Stimulated activated naive CD8-positive, alpha-beta T cell treated with anti-CD3 and anti-CD28 coated beads, Interleukin-15, Interleukin-2, amounts not matched to agents 100 ng/mL and 50 ng/mL, for 24 hours (primary cell): Measurements from ENCODE around the gene IZUMO3.

Source experiments
- H3K27ac Mint-ChIP-seq: one replicate; pipeline ENCODE4 v1.8.0; 2021; ENCODE audit warnings: mild to moderate bottlenecking, mixed read lengths
- H3K27me3 Mint-ChIP-seq: one replicate; pipeline ENCODE4 v1.8.0; 2021; ENCODE audit warnings: mixed read lengths
- H3K36me3 Mint-ChIP-seq: one replicate; pipeline ENCODE4 v1.8.0; 2021; ENCODE audit warnings: low read depth, mixed read lengths
- H3K4me1 Mint-ChIP-seq: one replicate; pipeline ENCODE4 v1.8.0; 2021; ENCODE audit warnings: low read depth, mixed read lengths
- H3K4me3 Mint-ChIP-seq: one replicate; pipeline ENCODE4 v1.8.0; 2021; ENCODE audit warnings: mild to moderate bottlenecking, mixed read lengths
- H3K9me3 Mint-ChIP-seq: one replicate; pipeline ENCODE4 v1.8.0; 2021; ENCODE audit warnings: mixed read lengths

Gene IZUMO3

DNA sequence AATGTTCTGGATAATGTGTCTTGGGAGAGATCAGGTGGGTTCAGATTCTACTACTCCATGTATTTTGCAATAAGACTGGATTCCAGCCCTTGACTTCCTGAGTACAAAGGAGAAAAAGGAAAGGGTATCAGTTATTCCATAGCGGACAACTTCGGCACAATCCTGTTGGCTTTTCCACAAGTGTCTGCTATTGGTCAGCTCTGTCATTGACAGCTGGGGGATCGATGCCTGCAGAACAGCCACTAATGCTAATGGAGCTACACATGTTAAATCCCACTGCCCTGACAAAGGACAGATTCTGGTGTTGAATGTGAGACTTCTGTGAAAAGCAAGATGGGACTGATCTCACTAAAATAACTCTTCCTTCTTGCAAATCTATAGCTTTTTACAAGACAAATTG, 41.2 kb downstream of the IZUMO3 start:
- H3K4me1 Mint-ChIP-seq, result no peaks in the 10 kb centered on the region
- no peak overlapping the region for H3K27ac Mint-ChIP-seq
- no peaks in the 10 kb centered on the region for H3K27me3 Mint-ChIP-seq
- no peaks in the 10 kb centered on the region for H3K36me3 Mint-ChIP-seq
- peaks cover 18% of the 10 kb centered on the region for H3K9me3 Mint-ChIP-seq
- no peak overlapping the region for H3K4me3 Mint-ChIP-seq

- H3K27me3 Mint-ChIP-seq, result no peaks in the 10 kb centered on the region
- H3K27ac Mint-ChIP-seq, result no peak overlapping the region
- H3K4me1 Mint-ChIP-seq, result no peaks in the 10 kb centered on the region
- no peaks in the 10 kb centered on the region for H3K36me3 Mint-ChIP-seq
- no peak overlapping the region for H3K4me3 Mint-ChIP-seq
- H3K9me3 Mint-ChIP-seq, result peaks cover 13% of the 10 kb centered on the region
Measured at GRCh38 chr9:24502206-24502937, 43.3 kb downstream of the IZUMO3 start.

GRCh38 chr9:24500761-24501160, 44.9 kb downstream of the IZUMO3 start:
- Mint-ChIP-seq H3K27ac (no peak overlapping the region), H3K9me3 (peaks cover 13% of the 10 kb centered on the region), H3K27me3 (no peaks in the 10 kb centered on the region), H3K4me3 (no peak overlapping the region), H3K4me1 (no peaks in the 10 kb centered on the region), H3K36me3 (no peaks in the 10 kb centered on the region)

DNA sequence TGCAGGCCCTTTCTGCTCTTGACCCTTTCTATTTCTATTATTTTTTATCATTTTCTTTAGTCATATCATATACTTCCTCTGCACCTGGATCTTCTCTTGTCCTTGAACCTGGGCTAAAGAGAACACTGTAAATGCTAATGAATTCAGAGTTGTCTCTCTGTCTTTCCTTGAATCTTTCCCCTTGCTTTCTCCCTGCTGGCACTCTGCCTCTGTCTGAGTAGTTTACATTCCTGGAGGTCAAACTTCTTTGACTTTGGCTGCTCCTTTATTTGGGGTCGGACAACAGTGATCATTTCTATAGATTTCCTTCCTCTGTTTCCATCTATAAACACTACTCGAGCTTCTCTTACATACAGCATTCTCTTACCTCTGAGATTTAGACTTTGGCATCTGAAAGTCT, 47.1 kb downstream of the IZUMO3 start:
- no peaks in the 10 kb centered on the region for H3K36me3 Mint-ChIP-seq
- H3K27me3 Mint-ChIP-seq, result no peaks in the 10 kb centered on the region
- H3K9me3 Mint-ChIP-seq, result peaks cover 20% of the 10 kb centered on the region
- H3K4me1 Mint-ChIP-seq, result no peaks in the 10 kb centered on the region
- H3K27ac Mint-ChIP-seq, result no peak overlapping the region
- no peak overlapping the region for H3K4me3 Mint-ChIP-seq

- Mint-ChIP-seq H3K9me3 (peaks cover 27% of the 10 kb centered on the region), H3K4me1 (no peaks in the 10 kb centered on the region), H3K27ac (no peak overlapping the region), H3K4me3 (no peak overlapping the region), H3K36me3 (no peaks in the 10 kb centered on the region), H3K27me3 (no peaks in the 10 kb centered on the region)
Measured at GRCh38 chr9:24497671-24498070, 48.0 kb downstream of the IZUMO3 start.
